HCT116 (cell line): ENCODE measurements around the gene SP4. TPM values are rescaled to one million over a fixed set of nuclear protein-coding genes. Genes with fewer than 3 reads are reported as not detected.

Experiments
- ATAC-seq: fragments of 200-7000 bp; cut with Tn5 transposase; 2 replicates; pipeline ENCODE4 v1.9.1; 2020; ENCODE audit warnings: mild to moderate bottlenecking, moderate library complexity
- BruUV-seq: library from RNA; stranded (reverse); fragments of 400-500 nt; replicated peaks from 2 replicates; lab custom pipeline; 2021; lab: Mats Ljungman, UMichigan
- CTCF ChIA-PET: fragments of 300-600 bp; sonication (Branson Sonifier 250); formaldehyde crosslinking; loops from one replicate; lab custom pipeline; 2021; ENCODE audit warnings: antibody characterized with exemption; lab: Charles Lee
- POLR2A ChIA-PET: fragments of 300-600, 350-600 bp; sonication (Branson Sonifier 250); formaldehyde crosslinking; loops from one replicate; lab custom pipeline; 2021; ENCODE audit warnings: antibody characterized with exemption; lab: Charles Lee
- RAD21 ChIA-PET, 2 experiments: fragments of 300-600 bp; sonication (Branson Sonifier 250); formaldehyde crosslinking; loops; one replicate each; lab custom pipeline; 2023; ENCODE audit warnings: low total read pairs in 2 of 2; ENCODE audit not compliant: uncharacterized antibody in 2 of 2, unreplicated experiment in 2 of 2, low non-redundant PET in 1 of 2; lab: Charles Lee
- DNase-seq: peaks from one replicate; pipeline ENCODE4 v3.0.0-alpha.2; 2010; ENCODE audit warnings: low read depth, low spot score
- H2AFZ ChIP-seq: fragments of 200-600 bp; shearing (Covaris generic), sonication (generic); 2 replicates; pipeline ENCODE4 v1.6.1; 2017; ENCODE audit warnings: low read depth, mixed run types, mixed read lengths, antibody characterized with exemption, low read length; ENCODE audit not compliant: poor library complexity, severe bottlenecking
- H3K27ac ChIP-seq: 2 replicates; pipeline ENCODE4 v1.5.1; 2012; ENCODE audit warnings: low read depth, low read length
- H3K27me3 ChIP-seq: fragments of 200-600 bp; sonication (generic); 2 replicates; pipeline ENCODE4 v1.6.1; 2016; ENCODE audit warnings: mixed run types, low read length, mixed read lengths; ENCODE audit not compliant: insufficient read depth
- H3K36me3 ChIP-seq, 2 experiments: fragments of 200-500 bp in 1 of 2; fragments of 200-600 bp in 1 of 2; sonication (Bioruptor generic) in 1 of 2; sonication (generic) in 1 of 2; 2 replicates each; pipeline versions ENCODE4 v1.5.1 to v1.6.1; 2014 to 2016; ENCODE audit warnings: low read length in 2 of 2, inconsistent platforms in 1 of 2, mixed read lengths in 1 of 2, mixed run types in 1 of 2; ENCODE audit not compliant: insufficient read depth in 2 of 2, control insufficient read depth in 1 of 2
- H3K4me1 ChIP-seq, 2 experiments: fragments of 200-600 bp in 1 of 2; sonication (generic) in 1 of 2; 2 replicates each; pipeline versions ENCODE4 v1.5.1 to v1.6.1; 2012 to 2017; ENCODE audit warnings: low read length in 2 of 2, inconsistent platforms in 1 of 2, mild to moderate bottlenecking in 1 of 2, mixed read lengths in 1 of 2, mixed run types in 1 of 2, moderate library complexity in 1 of 2; ENCODE audit not compliant: insufficient read depth in 2 of 2, control insufficient read depth in 1 of 2
- H3K4me2 ChIP-seq: fragments of 200-600 bp; sonication (generic); 2 replicates; pipeline ENCODE4 v1.6.1; 2017; ENCODE audit warnings: mixed run types, low read length, mixed read lengths
- H3K4me3 ChIP-seq, 2 experiments: fragments of 200-600 bp in 1 of 2; sonication (generic) in 1 of 2; replicated peaks in 1 of 2; 2 replicates each; pipeline ENCODE4 v1.5.1; 2011 to 2016; ENCODE audit warnings: low read length in 2 of 2, control low read depth in 1 of 2, low read depth in 1 of 2, mild to moderate bottlenecking in 1 of 2, mixed read lengths in 1 of 2, mixed run types in 1 of 2
- H3K79me2 ChIP-seq: fragments of 200-600 bp; sonication (generic); 2 replicates; pipeline ENCODE4 v1.6.1; 2017; ENCODE audit warnings: mild to moderate bottlenecking, mixed run types, low read length, moderate library complexity, mixed read lengths; ENCODE audit not compliant: insufficient read depth
- H3K9ac ChIP-seq: fragments of 200-600 bp; sonication (generic); 2 replicates; pipeline ENCODE4 v1.6.1; 2016; ENCODE audit warnings: low read length, mixed read lengths
- H3K9me2 ChIP-seq: fragments of 200-600 bp; sonication (generic), shearing (Covaris generic); 2 replicates; pipeline ENCODE4 v1.6.1; 2017; ENCODE audit warnings: mixed run types, mild to moderate bottlenecking, moderate library complexity; ENCODE audit not compliant: insufficient read depth
- H3K9me3 ChIP-seq, 2 experiments: fragments of 200-500 bp in 1 of 2; fragments of 200-600 bp in 1 of 2; sonication (Bioruptor generic) in 1 of 2; sonication (generic) in 1 of 2; 2 replicates each; pipeline ENCODE4 v1.6.1; 2014 to 2017; ENCODE audit warnings: low read length in 2 of 2, mixed read lengths in 2 of 2, inconsistent platforms in 1 of 2, low read depth in 1 of 2, mild to moderate bottlenecking in 1 of 2, mixed run types in 1 of 2, moderate library complexity in 1 of 2; ENCODE audit not compliant: control insufficient read depth in 1 of 2, insufficient read depth in 1 of 2
- H4K20me1 ChIP-seq: fragments of 200-600 bp; sonication (generic), shearing (Covaris generic); 2 replicates; pipeline ENCODE4 v1.6.1; 2017; ENCODE audit warnings: mixed run types, mild to moderate bottlenecking, moderate library complexity; ENCODE audit not compliant: insufficient read depth
- ELF1 ChIP-seq: IDR thresholded peaks from 2 replicates; pipeline ENCODE4 v1.6.1; 2012; ENCODE audit warnings: low read depth, borderline replicate concordance
- EZH2 ChIP-seq: fragments of 200-600 bp; sonication (generic); IDR thresholded peaks from 2 replicates; pipeline ENCODE4 v1.6.1; 2017; ENCODE audit warnings: antibody characterized with exemption, mixed run types
- REST ChIP-seq: IDR thresholded peaks from 2 replicates; pipeline ENCODE4 v1.6.1; 2012; ENCODE audit warnings: low read depth
- SP1 ChIP-seq: IDR thresholded peaks from 2 replicates; pipeline ENCODE4 v1.6.1; 2012; ENCODE audit warnings: low read depth
- SRF ChIP-seq: IDR thresholded peaks from 2 replicates; pipeline ENCODE4 v1.6.1; 2012; ENCODE audit warnings: low read depth
- YY1 ChIP-seq: IDR thresholded peaks from 2 replicates; pipeline ENCODE4 v1.6.1; 2011; ENCODE audit warnings: low read length, low read depth, moderate library complexity, mild to moderate bottlenecking; ENCODE audit not compliant: insufficient replicate concordance; ENCODE audit errors: extremely low read depth
- intact Hi-C: fragments of 100-400 bp; cut with micrococcal nuclease; formaldehyde crosslinking; loops from 2 replicates; pipeline ENCODE4 v1.10.0; 2022
- total RNA-seq: library from RNA; stranded (reverse); gene quantifications from one replicate; pipeline ENCODE4 v1.2.1, GENCODE V29; 2021; ENCODE audit not compliant: unreplicated experiment
- TF ChIP-seq, protein P1 (sequence below): IDR thresholded peaks from 2 replicates; pipeline ENCODE4 v1.6.1; 2012

The SP4 gene
- total RNA-seq, 1 experiment from 2014 or later = 7.6 TPM

- TF ChIP-seq SRF (no peak), REST (no peak), YY1 (no peak), SP1 (no peak), ELF1 (no peak), EZH2 (no peak)
- TF ChIP-seq, protein P1, sequence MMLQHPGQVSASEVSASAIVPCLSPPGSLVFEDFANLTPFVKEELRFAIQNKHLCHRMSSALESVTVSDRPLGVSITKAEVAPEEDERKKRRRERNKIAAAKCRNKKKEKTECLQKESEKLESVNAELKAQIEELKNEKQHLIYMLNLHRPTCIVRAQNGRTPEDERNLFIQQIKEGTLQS = no peak
- TF ChIP-seq, all 23 proteins: peak for 0
- Histone ChIP-seq H3K79me2 (no peaks in the 10 kb centered on the region), H3K4me2 (no peak overlapping the region), H2AFZ (no peak overlapping the region), H3K4me1 (peaks cover 3 to 13% of the 10 kb centered on the region in 2 experiments; a peak in 3 of 4 replicates), H4K20me1 (no peaks in the 10 kb centered on the region), H3K36me3 (no peaks in the 10 kb centered on the region), H3K9me2 (no peaks in the 10 kb centered on the region), H3K9ac (no peak overlapping the region), H3K27ac (no peak overlapping the region), H3K4me3 (no peak overlapping the region), H3K9me3 (no peaks in the 10 kb centered on the region), H3K27me3 (no peaks in the 10 kb centered on the region)
- intact Hi-C loops = no loop called here
- RAD21 ChIA-PET = no interaction called here
- no peak for ATAC-seq
- POLR2A ChIA-PET = no interaction called here
- DNase-seq = no peak
- no TSS peak for BruUV-seq
- CTCF ChIA-PET = no interaction called here
Observed at GRCh38 chr7:21422751-21423150, 5.1 kb upstream of the SP4 start.
